ENCODE data around the gene ARHGAP32.

- TF ChIP-seq, protein P1, sequence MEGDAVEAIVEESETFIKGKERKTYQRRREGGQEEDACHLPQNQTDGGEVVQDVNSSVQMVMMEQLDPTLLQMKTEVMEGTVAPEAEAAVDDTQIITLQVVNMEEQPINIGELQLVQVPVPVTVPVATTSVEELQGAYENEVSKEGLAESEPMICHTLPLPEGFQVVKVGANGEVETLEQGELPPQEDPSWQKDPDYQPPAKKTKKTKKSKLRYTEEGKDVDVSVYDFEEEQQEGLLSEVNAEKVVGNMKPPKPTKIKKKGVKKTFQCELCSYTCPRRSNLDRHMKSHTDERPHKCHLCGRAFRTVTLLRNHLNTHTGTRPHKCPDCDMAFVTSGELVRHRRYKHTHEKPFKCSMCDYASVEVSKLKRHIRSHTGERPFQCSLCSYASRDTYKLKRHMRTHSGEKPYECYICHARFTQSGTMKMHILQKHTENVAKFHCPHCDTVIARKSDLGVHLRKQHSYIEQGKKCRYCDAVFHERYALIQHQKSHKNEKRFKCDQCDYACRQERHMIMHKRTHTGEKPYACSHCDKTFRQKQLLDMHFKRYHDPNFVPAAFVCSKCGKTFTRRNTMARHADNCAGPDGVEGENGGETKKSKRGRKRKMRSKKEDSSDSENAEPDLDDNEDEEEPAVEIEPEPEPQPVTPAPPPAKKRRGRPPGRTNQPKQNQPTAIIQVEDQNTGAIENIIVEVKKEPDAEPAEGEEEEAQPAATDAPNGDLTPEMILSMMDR (IDR thresholded peaks at IDR 0.05) = no peak
- TF ChIP-seq POLR2AphosphoS5 (IDR thresholded peaks at IDR 0.05) = no peak
- TF ChIP-seq POLR2A (IDR thresholded peaks at IDR 0.05) = no peak
These were observed 251.0 kb downstream of the ARHGAP32 start for GRCh38 chr11:128941110-128941509.

Measured in upper lobe of left lung (tissue), 4 donors.